Measurements from ENCODE around the gene MYO9B.
"Not testable (repeated sequence)": the region's sequence is repeated elsewhere in the genome, so short reads cannot be mapped to it uniquely, and the experiment has no call there.

MYO9B gene

DNA sequence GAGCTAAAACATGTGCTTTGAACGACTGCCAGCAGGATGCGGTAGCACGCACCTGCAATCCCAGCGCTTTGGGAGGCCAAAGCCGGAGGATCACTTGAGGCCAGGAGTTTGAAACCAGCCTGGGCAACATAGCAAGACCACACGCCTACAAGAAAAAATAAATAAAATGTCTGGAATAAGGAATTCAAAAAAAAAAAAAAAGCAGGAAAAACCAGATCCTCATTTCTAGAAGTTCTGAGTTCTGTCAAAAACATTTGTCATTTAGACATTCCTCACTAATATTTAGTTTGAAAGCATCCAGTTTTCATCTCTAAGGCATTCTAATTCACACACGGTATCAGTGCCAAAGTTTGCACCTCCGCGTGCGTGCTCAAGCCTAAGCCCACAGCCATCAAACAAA, 102.7 kb downstream of the MYO9B start:
- Mint-ChIP-seq H3K27ac (no peak overlapping the region), H3K9me3 (no peaks in the 10 kb centered on the region), H3K4me3 (no peak overlapping the region), H3K36me3 (ENCODE audit: low read depth) (peaks cover 33% of the 10 kb centered on the region), H3K4me1 (ENCODE audit: low read depth) (peaks cover 8% of the 10 kb centered on the region), H3K27me3 (no peaks in the 10 kb centered on the region)

DNA sequence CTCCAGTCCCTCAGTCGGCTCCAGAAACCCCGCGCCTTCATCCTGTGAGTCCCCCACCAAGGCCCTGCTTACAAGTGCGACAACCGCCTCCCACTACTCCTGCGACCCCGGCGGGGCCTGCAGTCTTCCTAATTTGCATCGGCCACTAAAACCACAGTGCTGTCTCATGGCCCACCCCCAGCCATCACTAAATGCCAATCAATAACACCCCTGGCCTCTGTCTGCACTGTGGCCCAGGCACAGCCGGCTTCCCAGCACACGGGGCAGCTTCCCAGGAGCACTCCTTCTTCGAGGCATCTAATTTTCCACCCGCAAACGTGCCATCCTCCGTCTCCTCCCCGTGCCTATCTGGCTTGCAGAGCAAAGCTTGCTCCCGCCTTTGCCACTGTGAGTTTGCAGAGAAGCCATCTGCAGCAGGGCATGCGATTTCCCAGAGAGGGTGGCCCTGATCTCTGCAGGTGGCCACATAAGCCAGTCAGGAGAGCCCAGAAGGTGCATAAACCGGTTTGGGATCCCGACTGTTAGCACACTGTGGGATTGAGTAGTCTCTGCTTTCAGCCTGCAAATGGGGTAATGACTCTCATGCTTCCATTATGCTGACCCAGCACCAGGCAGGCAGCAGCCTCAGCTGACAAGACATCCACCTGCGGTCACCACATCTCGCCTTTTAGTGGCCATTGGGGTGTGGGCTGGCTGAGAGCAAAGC, 105.6 kb downstream of the MYO9B start:
- Mint-ChIP-seq H3K36me3 (ENCODE audit: low read depth) (peaks cover 27% of the 10 kb centered on the region), H3K4me1 (ENCODE audit: low read depth) (peaks cover 23% of the 10 kb centered on the region), H3K27ac (no peak overlapping the region), H3K27me3 (no peaks in the 10 kb centered on the region), H3K4me3 (no peak overlapping the region), H3K9me3 (no peaks in the 10 kb centered on the region)

DNA sequence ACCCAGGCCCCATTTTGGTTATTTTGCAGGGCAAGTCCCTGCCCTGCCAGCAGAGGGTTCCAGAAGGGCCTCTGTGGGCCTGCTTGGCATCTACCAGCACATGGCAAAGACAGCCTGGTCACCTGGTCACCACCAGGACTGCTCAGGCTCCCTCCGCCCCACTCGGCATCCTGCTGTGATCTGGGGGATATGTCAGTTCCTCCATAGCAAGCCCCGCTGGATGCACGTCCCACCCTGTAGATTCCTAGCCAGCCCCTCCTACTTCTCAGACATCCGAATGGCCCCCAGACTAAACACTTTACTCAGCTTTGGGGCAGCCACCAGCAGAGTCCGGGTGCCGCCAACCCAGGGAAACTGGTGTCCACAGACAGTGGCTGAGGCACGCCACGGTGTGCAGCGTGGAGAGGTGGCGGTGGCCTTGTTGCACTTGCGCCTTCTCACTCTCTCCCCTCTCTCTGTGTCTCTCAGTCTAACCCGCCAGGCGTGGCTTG, 107.7 kb downstream of the MYO9B start:
- Mint-ChIP-seq H3K27me3 (no peaks in the 10 kb centered on the region), H3K4me3 (peak overlapping the region; percentile 78), H3K36me3 (ENCODE audit: low read depth) (peaks cover 22% of the 10 kb centered on the region), H3K9me3 (no peaks in the 10 kb centered on the region), H3K4me1 (ENCODE audit: low read depth) (peaks cover 23% of the 10 kb centered on the region), H3K27ac (peak overlapping the region; percentile 95)

- peaks cover 24% of the 10 kb centered on the region for H3K36me3 Mint-ChIP-seq (ENCODE audit: low read depth)
These were observed 108.3 kb downstream of the MYO9B start for GRCh38 chr19:17183858-17184321.

GRCh38 chr19:17184371-17184841, 108.8 kb downstream of the MYO9B start:
- peak overlapping the region; percentile 78 for H3K4me3 Mint-ChIP-seq
- H3K36me3 Mint-ChIP-seq (ENCODE audit: low read depth): peaks cover 27% of the 10 kb centered on the region
- H3K27ac Mint-ChIP-seq: peak overlapping the region; percentile 95
- H3K4me1 Mint-ChIP-seq (ENCODE audit: low read depth): peaks cover 23% of the 10 kb centered on the region
- no peaks in the 10 kb centered on the region for H3K27me3 Mint-ChIP-seq
- no peaks in the 10 kb centered on the region for H3K9me3 Mint-ChIP-seq

More at GRCh38 chr19:17183858-17184321, 108.3 kb downstream of the MYO9B start:
- peak overlapping the region; percentile 78 for H3K4me3 Mint-ChIP-seq
- peaks cover 23% of the 10 kb centered on the region for H3K4me1 Mint-ChIP-seq (ENCODE audit: low read depth)
- peak overlapping the region; percentile 95 for H3K27ac Mint-ChIP-seq
- no peaks in the 10 kb centered on the region for H3K27me3 Mint-ChIP-seq
- no peaks in the 10 kb centered on the region for H3K9me3 Mint-ChIP-seq

DNA sequence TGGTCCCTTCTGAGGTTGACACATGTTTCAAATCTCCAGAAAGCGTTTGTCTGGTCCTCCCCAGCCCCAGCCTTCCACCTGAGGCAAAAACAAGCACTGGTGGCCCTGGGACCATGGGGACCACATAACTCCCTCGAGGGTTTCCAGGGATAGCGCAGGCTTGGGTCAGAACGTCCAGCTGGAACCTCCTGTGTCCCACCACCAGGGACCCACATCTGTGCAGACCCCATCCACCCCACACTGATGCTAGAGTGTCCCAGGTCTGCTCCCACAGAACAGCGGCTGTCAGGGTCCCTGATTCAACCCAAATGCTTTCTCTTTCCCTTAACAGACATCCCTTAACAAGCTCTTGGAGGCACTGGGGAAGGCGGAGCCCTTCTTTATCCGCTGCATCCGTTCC, 110.0 kb downstream of the MYO9B start:
- H3K27ac Mint-ChIP-seq: no peak overlapping the region
- no peaks in the 10 kb centered on the region for H3K27me3 Mint-ChIP-seq
- H3K4me1 Mint-ChIP-seq (ENCODE audit: low read depth): peaks cover 23% of the 10 kb centered on the region
- no peak overlapping the region for H3K4me3 Mint-ChIP-seq
- H3K9me3 Mint-ChIP-seq: no peaks in the 10 kb centered on the region
- peaks cover 26% of the 10 kb centered on the region for H3K36me3 Mint-ChIP-seq (ENCODE audit: low read depth)

DNA sequence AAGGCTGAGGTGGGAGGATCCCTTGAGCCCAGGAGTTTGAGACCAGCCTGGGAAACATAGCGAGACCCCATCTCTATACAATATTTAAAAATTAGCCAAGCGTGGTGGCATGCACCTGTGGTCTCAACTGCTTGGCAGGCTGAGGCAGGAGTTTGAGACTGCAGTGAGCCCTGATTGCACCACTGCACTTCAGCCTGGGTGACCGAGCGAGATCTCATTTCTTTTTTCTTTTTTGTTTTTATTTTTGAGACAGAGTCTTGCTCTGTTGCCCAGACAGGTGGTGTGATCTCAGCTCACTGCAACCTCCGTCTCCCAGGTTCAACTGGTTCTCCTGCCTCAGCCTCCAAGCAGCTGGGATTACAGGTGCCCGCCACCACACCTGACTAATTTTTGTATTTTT, 116.2 kb downstream of the MYO9B start:
- not testable (repeated sequence) for H3K27me3 Mint-ChIP-seq; H3K4me1 Mint-ChIP-seq (ENCODE audit: low read depth); H3K9me3 Mint-ChIP-seq; H3K4me3 Mint-ChIP-seq; H3K27ac Mint-ChIP-seq
- peaks cover 42% of the 10 kb centered on the region for H3K36me3 Mint-ChIP-seq (ENCODE audit: low read depth)

DNA sequence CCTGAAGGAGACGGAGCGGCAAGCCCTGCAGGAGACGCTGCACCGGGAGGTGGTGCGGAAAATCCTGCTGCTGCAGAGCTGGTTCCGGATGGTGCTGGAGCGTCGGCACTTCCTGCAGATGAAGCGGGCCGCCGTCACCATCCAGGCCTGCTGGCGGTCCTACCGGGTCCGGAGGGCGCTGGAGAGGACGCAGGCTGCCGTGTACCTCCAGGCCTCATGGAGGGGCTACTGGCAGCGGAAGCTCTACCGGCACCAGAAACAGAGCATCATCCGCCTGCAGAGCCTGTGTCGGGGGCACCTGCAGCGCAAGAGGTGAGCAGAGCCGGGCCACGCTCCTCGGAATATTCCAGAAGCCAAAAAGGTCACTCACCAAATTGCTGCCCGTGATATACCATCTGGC, 117.2 kb downstream of the MYO9B start:
- no peak overlapping the region for H3K4me3 Mint-ChIP-seq
- no peaks in the 10 kb centered on the region for H3K9me3 Mint-ChIP-seq
- H3K36me3 Mint-ChIP-seq (ENCODE audit: low read depth): peaks cover 46% of the 10 kb centered on the region
- no peaks in the 10 kb centered on the region for H3K4me1 Mint-ChIP-seq (ENCODE audit: low read depth)
- H3K27ac Mint-ChIP-seq: no peak overlapping the region
- no peaks in the 10 kb centered on the region for H3K27me3 Mint-ChIP-seq

GRCh38 chr19:17194608-17195007, 119.0 kb downstream of the MYO9B start:
- Mint-ChIP-seq H3K4me3 (no peak overlapping the region), H3K36me3 (ENCODE audit: low read depth) (peaks cover 49% of the 10 kb centered on the region), H3K27me3 (no peaks in the 10 kb centered on the region), H3K27ac (no peak overlapping the region), H3K4me1 (ENCODE audit: low read depth) (no peaks in the 10 kb centered on the region), H3K9me3 (no peaks in the 10 kb centered on the region)

GRCh38 chr19:17195106-17195505, 119.5 kb downstream of the MYO9B start:
- no peaks in the 10 kb centered on the region for H3K27me3 Mint-ChIP-seq
- no peak overlapping the region for H3K27ac Mint-ChIP-seq
- H3K36me3 Mint-ChIP-seq (ENCODE audit: low read depth): peaks cover 48% of the 10 kb centered on the region
- no peak overlapping the region for H3K4me3 Mint-ChIP-seq
- no peaks in the 10 kb centered on the region for H3K9me3 Mint-ChIP-seq
- H3K4me1 Mint-ChIP-seq (ENCODE audit: low read depth): no peaks in the 10 kb centered on the region

DNA sequence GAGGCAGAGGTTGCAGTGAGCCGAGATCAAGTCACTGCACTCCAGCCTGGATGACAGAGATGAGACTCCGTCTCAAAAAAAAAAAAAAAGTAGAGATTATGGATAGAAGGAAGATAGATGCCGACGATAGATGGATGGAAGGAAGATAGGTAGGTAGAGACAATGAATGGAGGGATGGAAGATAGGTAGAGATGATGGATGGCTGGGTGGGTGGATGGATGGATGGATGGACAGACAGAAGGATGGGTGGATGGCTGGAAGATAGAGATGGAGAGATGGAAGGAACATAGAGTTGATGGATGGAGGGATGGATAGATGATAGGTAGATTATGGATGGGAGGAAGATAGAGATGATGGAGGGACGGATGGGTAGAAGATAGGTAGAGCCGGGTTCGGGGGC, 121.0 kb downstream of the MYO9B start:
- no peaks in the 10 kb centered on the region for H3K4me1 Mint-ChIP-seq (ENCODE audit: low read depth)
- H3K27me3 Mint-ChIP-seq: no peaks in the 10 kb centered on the region
- peaks cover 51% of the 10 kb centered on the region for H3K36me3 Mint-ChIP-seq (ENCODE audit: low read depth)
- no peak overlapping the region for H3K4me3 Mint-ChIP-seq
- H3K27ac Mint-ChIP-seq: no peak overlapping the region
- H3K9me3 Mint-ChIP-seq: no peaks in the 10 kb centered on the region

DNA sequence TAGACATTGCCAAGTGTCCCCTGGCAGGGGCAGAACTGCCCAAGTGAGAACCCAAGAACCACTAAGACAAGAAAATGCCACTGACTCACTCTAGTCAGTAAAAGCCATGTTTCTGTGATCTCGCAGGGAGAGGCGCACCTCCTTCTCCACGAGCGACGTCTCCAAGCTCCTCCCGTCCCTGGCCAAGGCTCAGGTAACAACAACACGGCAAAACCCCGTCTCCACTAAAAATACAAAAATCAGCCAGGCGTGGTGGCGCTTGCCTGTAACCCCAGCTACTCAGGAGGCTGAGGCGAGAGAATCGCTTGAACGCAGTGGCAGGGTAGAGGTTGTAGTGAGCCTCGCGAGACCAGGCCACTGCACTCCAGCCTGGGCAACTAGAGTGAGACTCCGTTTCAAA, 122.1 kb downstream of the MYO9B start:
- Mint-ChIP-seq H3K27me3 (no peaks in the 10 kb centered on the region), H3K9me3 (no peaks in the 10 kb centered on the region), H3K36me3 (ENCODE audit: low read depth) (peaks cover 61% of the 10 kb centered on the region), H3K27ac (no peak overlapping the region), H3K4me3 (no peak overlapping the region), H3K4me1 (ENCODE audit: low read depth) (no peaks in the 10 kb centered on the region)

DNA sequence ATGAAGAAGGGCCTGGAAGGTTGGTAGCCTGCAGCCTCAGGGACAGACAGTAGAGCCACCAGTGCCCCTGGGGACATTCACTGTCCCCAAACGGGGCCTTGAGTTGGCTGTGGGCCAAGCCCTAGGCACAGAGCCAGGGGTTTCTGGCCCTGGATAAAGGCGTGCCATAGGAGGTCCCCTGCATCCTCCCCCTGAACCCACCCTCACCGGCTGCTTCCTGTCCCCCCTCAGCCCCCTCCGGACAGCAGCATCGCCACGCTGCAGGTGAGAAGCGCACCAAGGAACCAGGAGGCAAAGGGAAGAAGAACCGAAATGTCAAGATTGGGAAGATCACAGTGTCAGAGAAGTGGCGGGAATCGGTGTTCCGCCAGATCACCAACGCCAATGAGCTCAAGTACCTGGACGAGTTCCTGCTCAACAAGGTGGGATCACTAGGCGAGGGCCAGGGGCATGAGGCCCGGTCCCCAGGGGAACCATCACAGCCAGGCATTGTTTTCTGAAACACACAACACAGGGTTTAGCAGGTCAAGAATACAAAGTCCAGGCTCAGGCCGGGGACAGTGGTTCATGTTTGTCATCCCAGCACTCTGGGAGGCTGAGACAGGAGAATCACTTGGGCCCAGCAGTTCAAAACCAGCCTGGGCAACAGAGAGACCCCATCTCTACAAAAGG, 125.0 kb downstream of the MYO9B start:
- Mint-ChIP-seq H3K4me3 (no peak overlapping the region), H3K9me3 (no peaks in the 10 kb centered on the region), H3K27ac (no peak overlapping the region), H3K4me1 (ENCODE audit: low read depth) (no peaks in the 10 kb centered on the region), H3K36me3 (ENCODE audit: low read depth) (peaks cover 56% of the 10 kb centered on the region), H3K27me3 (no peaks in the 10 kb centered on the region)

DNA sequence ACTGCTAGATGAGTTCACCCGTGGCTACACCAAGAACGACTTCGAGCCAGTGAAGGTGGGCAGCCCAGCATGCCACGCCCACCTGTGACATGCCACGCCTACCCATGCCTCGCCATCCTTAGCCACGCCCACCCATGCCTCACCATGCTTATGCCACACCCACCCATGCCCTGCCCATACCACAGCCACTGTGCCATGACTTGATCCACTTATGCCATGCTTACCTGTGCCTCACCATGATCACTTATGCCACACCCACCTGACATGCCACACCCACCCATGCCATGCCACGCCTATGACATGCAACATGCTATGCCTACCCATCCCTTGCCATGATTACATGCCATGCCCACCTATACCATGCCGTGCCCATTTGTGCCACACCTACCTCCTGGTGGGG, 126.7 kb downstream of the MYO9B start:
- Mint-ChIP-seq H3K9me3 (no peaks in the 10 kb centered on the region), H3K27me3 (no peaks in the 10 kb centered on the region), H3K4me1 (ENCODE audit: low read depth) (no peaks in the 10 kb centered on the region), H3K4me3 (no peak overlapping the region), H3K27ac (no peak overlapping the region), H3K36me3 (ENCODE audit: low read depth) (peaks cover 47% of the 10 kb centered on the region)

DNA sequence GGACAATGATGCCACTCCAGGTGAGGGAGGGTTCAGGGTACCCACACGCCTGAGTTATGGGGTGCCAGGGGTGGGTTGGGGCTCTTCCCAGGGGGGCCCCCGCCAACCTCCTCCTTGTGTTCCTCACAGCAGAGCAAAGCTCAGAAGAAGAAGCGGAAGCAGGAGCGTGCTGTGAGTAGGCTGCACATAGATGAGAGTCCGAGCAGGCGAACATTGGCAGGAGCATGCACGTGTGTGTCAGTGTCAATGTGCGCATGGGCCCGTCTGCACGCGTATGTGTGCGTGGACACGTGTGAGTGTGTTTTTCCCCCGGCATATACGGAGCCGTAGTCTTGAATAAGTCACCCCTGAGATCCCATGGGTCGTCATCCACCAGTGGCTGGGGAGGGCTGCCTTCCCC, 127.1 kb downstream of the MYO9B start:
- no peaks in the 10 kb centered on the region for H3K9me3 Mint-ChIP-seq
- H3K4me3 Mint-ChIP-seq: no peak overlapping the region
- no peaks in the 10 kb centered on the region for H3K27me3 Mint-ChIP-seq
- no peak overlapping the region for H3K27ac Mint-ChIP-seq
- no peaks in the 10 kb centered on the region for H3K4me1 Mint-ChIP-seq (ENCODE audit: low read depth)
- H3K36me3 Mint-ChIP-seq (ENCODE audit: low read depth): peaks cover 44% of the 10 kb centered on the region
